ENCODE measurements around the gene SMYD1. TPM values are rescaled to one million over a fixed set of nuclear protein-coding genes. Genes with fewer than 3 reads are reported as not detected.

Gene SMYD1
- total RNA-seq, 3 donors from 2014 or later (not counting 1 experiment from before 2014, with no cell fraction given) = not detected

DNA sequence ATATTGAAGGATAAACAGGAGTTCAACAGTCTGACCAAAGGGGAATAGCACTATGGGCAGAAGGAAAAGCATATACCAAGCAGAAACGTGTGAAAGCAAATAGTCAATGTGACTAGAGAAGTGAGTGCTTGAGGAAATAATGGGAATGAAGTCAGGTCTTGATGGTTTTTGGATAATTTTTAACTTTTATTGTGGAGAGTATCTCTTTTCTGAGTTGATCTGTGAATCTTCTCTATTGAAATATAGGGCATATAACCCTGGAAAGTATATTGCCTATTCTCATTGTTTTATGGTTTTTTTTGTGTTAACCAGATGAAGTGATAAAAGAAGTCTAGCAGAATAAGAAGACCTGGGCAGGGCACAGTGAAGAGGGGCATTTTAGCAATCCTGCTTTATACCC is 76.6 kb downstream of the SMYD1 start:
- peaks cover 5 to 7% of the 10 kb centered on the region in 2 donors for H3K9me3 Mint-ChIP-seq
- H3K4me1 ChIP-seq (ENCODE audit: control insufficient read depth, insufficient read depth, low read length) = no peaks in the 10 kb centered on the region
- no peak for ATAC-seq
- no peak overlapping the region for H3K4me3 Mint-ChIP-seq
- H3K36me3 ChIP-seq (ENCODE audit: control insufficient read depth, insufficient read depth, low read length) = no peaks in the 10 kb centered on the region
- no peaks in the 10 kb centered on the region for H3K4me1 Mint-ChIP-seq
- TF ChIP-seq, protein P1, sequence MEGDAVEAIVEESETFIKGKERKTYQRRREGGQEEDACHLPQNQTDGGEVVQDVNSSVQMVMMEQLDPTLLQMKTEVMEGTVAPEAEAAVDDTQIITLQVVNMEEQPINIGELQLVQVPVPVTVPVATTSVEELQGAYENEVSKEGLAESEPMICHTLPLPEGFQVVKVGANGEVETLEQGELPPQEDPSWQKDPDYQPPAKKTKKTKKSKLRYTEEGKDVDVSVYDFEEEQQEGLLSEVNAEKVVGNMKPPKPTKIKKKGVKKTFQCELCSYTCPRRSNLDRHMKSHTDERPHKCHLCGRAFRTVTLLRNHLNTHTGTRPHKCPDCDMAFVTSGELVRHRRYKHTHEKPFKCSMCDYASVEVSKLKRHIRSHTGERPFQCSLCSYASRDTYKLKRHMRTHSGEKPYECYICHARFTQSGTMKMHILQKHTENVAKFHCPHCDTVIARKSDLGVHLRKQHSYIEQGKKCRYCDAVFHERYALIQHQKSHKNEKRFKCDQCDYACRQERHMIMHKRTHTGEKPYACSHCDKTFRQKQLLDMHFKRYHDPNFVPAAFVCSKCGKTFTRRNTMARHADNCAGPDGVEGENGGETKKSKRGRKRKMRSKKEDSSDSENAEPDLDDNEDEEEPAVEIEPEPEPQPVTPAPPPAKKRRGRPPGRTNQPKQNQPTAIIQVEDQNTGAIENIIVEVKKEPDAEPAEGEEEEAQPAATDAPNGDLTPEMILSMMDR (IDR thresholded peaks at IDR 0.05) = no peak
- 87% methylated on average over 1 of the region's 1 CpG for WGBS (ENCODE audit: insufficient coverage)
- peaks cover 22 to 48% of the 10 kb centered on the region in 2 donors for H3K27me3 Mint-ChIP-seq (ENCODE audit: low read depth in 2 of 2)
- no peak for DNase-seq
- H3K4me3 ChIP-seq (ENCODE audit: low read length) = no peak overlapping the region
- no peak overlapping the region for H3K27ac Mint-ChIP-seq
- H3K27me3 ChIP-seq (ENCODE audit: control insufficient read depth, insufficient read depth, low read length) = no peaks in the 10 kb centered on the region
- intact Hi-C loops (cut with micrococcal nuclease) = no loop called here
- H3K36me3 Mint-ChIP-seq = peaks cover 21% of the 10 kb centered on the region
- no peak overlapping the region for H3K27ac ChIP-seq (ENCODE audit: low read length)
- peaks cover 9% of the 10 kb centered on the region for H3K9me3 ChIP-seq (ENCODE audit: control insufficient read depth, insufficient read depth, low read length)

DNA sequence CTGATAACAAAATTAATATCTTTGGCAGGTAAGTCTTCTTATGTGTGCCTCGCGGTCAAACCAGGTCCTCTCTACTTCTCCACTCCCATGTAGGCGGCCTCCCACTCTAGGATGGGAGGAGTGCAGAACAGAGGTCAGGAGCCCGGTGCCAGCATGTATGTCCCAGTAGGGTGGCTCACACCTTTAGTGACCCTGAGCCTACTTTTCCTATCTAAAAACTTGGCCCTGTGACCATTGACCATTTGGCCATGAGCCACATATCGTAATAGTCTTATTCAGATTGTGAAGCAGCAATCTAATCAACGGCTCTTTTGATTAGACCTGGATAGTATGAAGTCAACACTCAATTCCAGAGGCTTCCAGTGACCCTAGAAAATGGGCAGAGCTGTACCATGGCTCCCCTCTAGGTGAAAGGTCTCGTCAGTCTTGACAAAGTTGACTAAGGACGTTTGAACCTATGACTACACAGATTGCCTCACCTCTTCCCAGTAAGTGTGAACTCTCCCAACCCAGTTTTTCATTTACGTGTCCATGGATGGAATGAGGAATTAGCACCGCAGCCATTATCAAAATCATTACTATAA is 77.4 kb downstream of the SMYD1 start:
- DNase-seq (no peak), ATAC-seq (no peak)
- no peaks in the 10 kb centered on the region for H3K4me1 ChIP-seq (ENCODE audit: control insufficient read depth, insufficient read depth, low read length)
- Mint-ChIP-seq H3K9me3 (peaks cover 7 to 8% of the 10 kb centered on the region in 2 donors), H3K27ac (no peak overlapping the region), H3K36me3 (peaks cover 24% of the 10 kb centered on the region), H3K4me3 (no peak overlapping the region), H3K27me3 (ENCODE audit: low read depth in 2 of 2) (peaks cover 20 to 48% of the 10 kb centered on the region in 2 donors), H3K4me1 (no peaks in the 10 kb centered on the region)
- H3K36me3 ChIP-seq (ENCODE audit: control insufficient read depth, insufficient read depth, low read length) = no peaks in the 10 kb centered on the region
- 92% methylated on average over 7 of the region's 10 CpGs for WGBS (ENCODE audit: insufficient coverage)
- H3K27me3 ChIP-seq (ENCODE audit: control insufficient read depth, insufficient read depth, low read length) = no peaks in the 10 kb centered on the region
- H3K27ac ChIP-seq (ENCODE audit: low read length) = no peak overlapping the region
- peaks cover 9% of the 10 kb centered on the region for H3K9me3 ChIP-seq (ENCODE audit: control insufficient read depth, insufficient read depth, low read length)
- intact Hi-C loops (cut with micrococcal nuclease) = no loop called here
- H3K4me3 ChIP-seq (ENCODE audit: low read length) = no peak overlapping the region
- TF ChIP-seq, protein P1 (IDR thresholded peaks at IDR 0.05) = no peak

DNA sequence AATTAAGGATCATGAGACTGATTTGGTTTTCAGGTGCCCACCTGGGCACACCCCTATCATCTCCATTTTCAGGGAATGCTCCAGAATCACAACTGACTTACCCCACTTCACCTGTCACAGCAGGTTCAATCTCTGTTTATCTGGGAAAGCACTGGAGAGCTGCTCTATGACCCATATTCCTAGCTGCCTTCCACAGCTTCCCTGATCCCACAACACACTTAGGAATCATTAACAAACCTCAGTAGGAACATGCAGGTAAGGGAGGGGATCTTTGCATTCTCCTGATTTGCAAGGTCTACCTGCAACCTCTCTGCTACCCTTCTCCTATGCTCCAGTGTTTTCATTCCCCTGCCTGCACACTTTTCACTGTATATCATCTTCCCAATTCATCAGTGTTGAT is 79.0 kb downstream of the SMYD1 start:
- H3K4me3 ChIP-seq (ENCODE audit: low read length) = no peak overlapping the region
- no peaks in the 10 kb centered on the region for H3K4me1 ChIP-seq (ENCODE audit: control insufficient read depth, insufficient read depth, low read length)
- Mint-ChIP-seq H3K9me3 (peaks cover 7 to 8% of the 10 kb centered on the region in 2 donors), H3K36me3 (peaks cover 22% of the 10 kb centered on the region), H3K27me3 (ENCODE audit: low read depth in 2 of 2) (peaks cover 13 to 38% of the 10 kb centered on the region in 2 donors), H3K27ac (no peak overlapping the region), H3K4me3 (no peak overlapping the region), H3K4me1 (no peaks in the 10 kb centered on the region)
- intact Hi-C loops (cut with micrococcal nuclease) = no loop called here
- no peak for DNase-seq
- no peaks in the 10 kb centered on the region for H3K36me3 ChIP-seq (ENCODE audit: control insufficient read depth, insufficient read depth, low read length)
- TF ChIP-seq, protein P1 (IDR thresholded peaks at IDR 0.05) = no peak
- no peaks in the 10 kb centered on the region for H3K27me3 ChIP-seq (ENCODE audit: control insufficient read depth, insufficient read depth, low read length)
- ATAC-seq = no peak
- no peak overlapping the region for H3K27ac ChIP-seq (ENCODE audit: low read length)
- peaks cover 9% of the 10 kb centered on the region for H3K9me3 ChIP-seq (ENCODE audit: control insufficient read depth, insufficient read depth, low read length)

DNA sequence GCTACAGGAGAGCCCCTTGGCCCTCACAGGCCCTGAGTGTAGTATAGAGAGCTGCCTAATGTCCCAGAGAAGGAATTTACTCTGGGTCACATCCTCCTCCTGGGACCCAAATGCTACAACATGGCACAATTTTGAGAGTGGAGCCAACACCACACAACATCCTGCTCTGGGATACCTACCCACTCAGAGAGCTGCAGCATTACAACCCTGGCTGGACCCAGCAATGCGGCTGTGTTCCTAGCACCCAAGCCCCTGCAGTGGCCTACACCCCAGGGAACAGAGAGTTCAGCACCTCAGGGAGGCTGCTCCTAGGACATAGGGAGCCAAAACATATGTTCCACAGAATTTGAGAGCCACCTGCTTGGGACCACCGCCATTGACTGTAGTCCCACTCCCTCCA is 79.5 kb downstream of the SMYD1 start:
- H3K27ac Mint-ChIP-seq = no peak overlapping the region
- no peaks in the 10 kb centered on the region for H3K4me1 Mint-ChIP-seq
- no peak for ATAC-seq
- H3K27me3 Mint-ChIP-seq (ENCODE audit: low read depth in 2 of 2) = peaks cover 14 to 37% of the 10 kb centered on the region in 2 donors
- no peak overlapping the region for H3K4me3 ChIP-seq (ENCODE audit: low read length)
- no peaks in the 10 kb centered on the region for H3K27me3 ChIP-seq (ENCODE audit: control insufficient read depth, insufficient read depth, low read length)
- no peak overlapping the region for H3K4me3 Mint-ChIP-seq
- TF ChIP-seq, protein P1 (IDR thresholded peaks at IDR 0.05) = no peak
- DNase-seq = no peak
- intact Hi-C loops (cut with micrococcal nuclease) = no loop called here
- H3K36me3 ChIP-seq (ENCODE audit: control insufficient read depth, insufficient read depth, low read length) = no peaks in the 10 kb centered on the region
- no peak overlapping the region for H3K27ac ChIP-seq (ENCODE audit: low read length)
- peaks cover 21% of the 10 kb centered on the region for H3K36me3 Mint-ChIP-seq
- peaks cover 9% of the 10 kb centered on the region for H3K9me3 ChIP-seq (ENCODE audit: control insufficient read depth, insufficient read depth, low read length)
- peaks cover 7 to 8% of the 10 kb centered on the region in 2 donors for H3K9me3 Mint-ChIP-seq
- H3K4me1 ChIP-seq (ENCODE audit: control insufficient read depth, insufficient read depth, low read length) = no peaks in the 10 kb centered on the region
- 87% methylated on average over 2 of the region's 2 CpGs for WGBS (ENCODE audit: insufficient coverage)

Measured in natural killer cell (primary cell).